ENCODE results near the gene RENBP.
A peak's percentile ranks its signal among the peaks of the same experiment; 100 is the strongest.

The RENBP gene

DNA sequence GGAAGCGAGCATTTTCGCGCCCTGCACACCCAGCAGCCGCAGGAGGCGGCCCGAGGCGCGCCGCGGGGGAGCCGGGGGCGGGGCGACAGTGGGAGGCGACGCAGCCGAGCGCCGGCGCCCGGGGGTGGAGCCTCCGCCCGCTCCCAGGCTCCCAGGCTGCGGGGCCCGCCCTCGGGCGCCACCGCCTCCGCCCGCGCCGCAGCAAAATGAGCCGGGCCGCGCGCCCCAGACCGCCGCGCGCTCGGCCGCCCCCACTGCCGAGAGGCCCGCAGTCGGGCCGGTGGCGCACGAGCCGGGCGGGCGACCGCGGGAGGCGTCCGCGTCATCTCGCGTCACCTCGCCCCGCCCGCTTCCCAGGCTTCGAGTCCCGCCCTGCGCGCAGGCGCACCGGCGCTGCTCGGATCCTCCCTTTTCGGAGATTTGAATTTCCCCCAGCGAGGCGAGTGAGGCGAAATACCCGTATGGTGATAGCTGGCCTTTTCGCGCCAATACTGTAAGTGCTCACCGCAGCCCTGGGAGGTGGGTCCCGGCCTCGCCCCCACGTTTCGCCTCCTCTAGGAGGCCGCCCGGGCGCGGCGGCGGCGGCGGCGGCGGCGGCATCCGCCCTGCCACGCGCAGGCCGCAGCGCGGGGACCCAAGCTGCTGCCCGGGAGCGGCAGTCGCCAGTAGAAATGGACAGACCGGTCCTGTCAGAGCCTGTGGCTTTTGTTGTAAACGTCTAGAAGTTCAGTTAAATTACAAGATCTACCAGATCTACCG lies 28.1 kb upstream of the RENBP start, which contains the start of gene TMEM187:
TSS of gene TMEM187 (plus strand) at position 387 of the 759 bp plus-strand sequence. CDS start 9,309 bp downstream, outside the sequence.
- Histone ChIP-seq H3K4me3 (replicated peaks; ENCODE audit: low read depth, low read length) (peak within 1 kb of the TSS; percentile 83), H3K27me3 (replicated peaks; ENCODE audit: control insufficient read depth, insufficient read depth, low read length) (no peaks in the 10 kb centered on the region), H3K36me3 (ENCODE audit: control insufficient read depth, insufficient read depth, low read length) (no peaks in the 10 kb centered on the region)
- TF ChIP-seq, protein P1, sequence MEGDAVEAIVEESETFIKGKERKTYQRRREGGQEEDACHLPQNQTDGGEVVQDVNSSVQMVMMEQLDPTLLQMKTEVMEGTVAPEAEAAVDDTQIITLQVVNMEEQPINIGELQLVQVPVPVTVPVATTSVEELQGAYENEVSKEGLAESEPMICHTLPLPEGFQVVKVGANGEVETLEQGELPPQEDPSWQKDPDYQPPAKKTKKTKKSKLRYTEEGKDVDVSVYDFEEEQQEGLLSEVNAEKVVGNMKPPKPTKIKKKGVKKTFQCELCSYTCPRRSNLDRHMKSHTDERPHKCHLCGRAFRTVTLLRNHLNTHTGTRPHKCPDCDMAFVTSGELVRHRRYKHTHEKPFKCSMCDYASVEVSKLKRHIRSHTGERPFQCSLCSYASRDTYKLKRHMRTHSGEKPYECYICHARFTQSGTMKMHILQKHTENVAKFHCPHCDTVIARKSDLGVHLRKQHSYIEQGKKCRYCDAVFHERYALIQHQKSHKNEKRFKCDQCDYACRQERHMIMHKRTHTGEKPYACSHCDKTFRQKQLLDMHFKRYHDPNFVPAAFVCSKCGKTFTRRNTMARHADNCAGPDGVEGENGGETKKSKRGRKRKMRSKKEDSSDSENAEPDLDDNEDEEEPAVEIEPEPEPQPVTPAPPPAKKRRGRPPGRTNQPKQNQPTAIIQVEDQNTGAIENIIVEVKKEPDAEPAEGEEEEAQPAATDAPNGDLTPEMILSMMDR (IDR thresholded peaks at IDR 0.05; ENCODE audit: insufficient read depth, low read length, poor library complexity, severe bottlenecking): no peak
- DNase-seq (ENCODE audit: extremely low read depth, insufficient read length): peak; percentile 96

DNA sequence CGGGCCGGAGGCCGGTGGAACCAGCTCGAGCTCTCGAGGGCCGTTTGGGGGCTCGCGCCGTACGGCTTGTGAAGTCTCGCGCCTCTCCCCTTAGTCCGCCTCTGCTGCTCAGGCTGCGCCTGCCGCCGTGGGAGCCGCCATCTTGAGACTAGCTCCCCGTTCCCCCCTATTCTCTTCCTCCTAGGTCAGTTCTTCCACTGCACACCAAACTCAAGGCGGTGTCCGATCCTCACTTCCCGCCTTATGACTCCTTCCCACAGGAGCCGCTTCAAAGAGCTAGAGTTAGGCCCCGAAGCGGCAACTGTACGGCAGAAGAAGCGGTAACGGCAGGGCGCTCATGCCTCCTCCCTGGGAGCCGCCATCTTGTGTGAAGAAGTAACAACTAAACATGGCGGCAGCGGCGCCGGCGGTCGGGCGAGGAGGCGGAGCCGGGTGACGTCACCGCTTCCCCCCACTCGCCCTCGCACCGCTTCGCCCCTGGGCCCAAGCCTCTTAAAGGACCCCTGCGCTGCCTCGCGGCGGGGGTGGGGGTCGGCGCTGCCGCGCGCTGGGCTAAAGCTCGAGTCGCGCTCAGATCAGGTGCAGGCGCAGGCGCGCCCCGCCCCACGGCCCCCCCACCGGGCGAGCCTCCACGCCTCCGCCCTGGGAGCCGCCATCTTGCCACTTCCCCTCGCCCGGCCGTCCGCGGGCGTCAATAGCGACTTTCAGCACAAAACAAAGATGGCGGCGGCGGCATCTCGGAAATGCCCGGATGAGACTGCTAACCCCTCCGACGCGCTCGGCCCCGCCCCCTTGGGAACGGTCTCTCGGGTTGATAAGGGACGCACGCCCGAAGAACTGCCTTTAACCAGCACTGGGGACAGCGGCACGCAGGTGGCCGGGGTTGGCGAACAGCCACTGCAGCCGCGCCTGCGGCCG lies 27.3 kb upstream of the RENBP start, which contains the start of gene HCFC1:
TSS of gene HCFC1 (minus strand) at position 369 of the 918 bp plus-strand sequence. CDS start 978 bp downstream, outside the sequence.
- H3K36me3 ChIP-seq (ENCODE audit: control insufficient read depth, insufficient read depth, low read length): no peaks in the 10 kb centered on the region
- no peaks in the 10 kb centered on the region for H3K27me3 ChIP-seq (replicated peaks; ENCODE audit: control insufficient read depth, insufficient read depth, low read length)
- TF ChIP-seq, protein P1 (IDR thresholded peaks at IDR 0.05; ENCODE audit: insufficient read depth, low read length, poor library complexity, severe bottlenecking): no peak
- H3K4me3 ChIP-seq (replicated peaks; ENCODE audit: low read depth, low read length): peak within 1 kb of the TSS; percentile 83
- DNase-seq (ENCODE audit: extremely low read depth, insufficient read length): peak; percentile 97

DNA sequence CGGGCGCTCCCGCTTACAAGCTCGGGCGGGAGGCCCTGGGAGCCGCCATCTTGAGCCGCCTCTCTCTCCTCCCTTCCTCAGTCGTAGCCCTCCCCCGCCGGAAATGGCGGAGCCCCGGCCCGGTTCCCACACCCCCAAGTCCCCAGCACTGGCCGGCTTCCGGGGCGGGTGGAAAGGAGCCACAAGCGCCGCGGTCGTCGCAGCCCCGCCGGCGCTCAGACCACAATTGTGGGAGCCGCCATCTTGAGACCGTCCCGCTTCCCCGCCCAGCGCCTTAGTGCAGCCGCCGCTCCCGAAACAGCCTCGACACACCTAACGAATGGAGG lies 26.6 kb upstream of the RENBP start:
- Histone ChIP-seq H3K36me3 (ENCODE audit: control insufficient read depth, insufficient read depth, low read length) (no peaks in the 10 kb centered on the region), H3K27me3 (replicated peaks; ENCODE audit: control insufficient read depth, insufficient read depth, low read length) (no peaks in the 10 kb centered on the region), H3K4me3 (replicated peaks; ENCODE audit: low read depth, low read length) (peak overlapping the region; percentile 83)
- peak; percentile 95 for DNase-seq (ENCODE audit: extremely low read depth, insufficient read length)
- TF ChIP-seq, protein P1 (IDR thresholded peaks at IDR 0.05; ENCODE audit: insufficient read depth, low read length, poor library complexity, severe bottlenecking): no peak

DNA sequence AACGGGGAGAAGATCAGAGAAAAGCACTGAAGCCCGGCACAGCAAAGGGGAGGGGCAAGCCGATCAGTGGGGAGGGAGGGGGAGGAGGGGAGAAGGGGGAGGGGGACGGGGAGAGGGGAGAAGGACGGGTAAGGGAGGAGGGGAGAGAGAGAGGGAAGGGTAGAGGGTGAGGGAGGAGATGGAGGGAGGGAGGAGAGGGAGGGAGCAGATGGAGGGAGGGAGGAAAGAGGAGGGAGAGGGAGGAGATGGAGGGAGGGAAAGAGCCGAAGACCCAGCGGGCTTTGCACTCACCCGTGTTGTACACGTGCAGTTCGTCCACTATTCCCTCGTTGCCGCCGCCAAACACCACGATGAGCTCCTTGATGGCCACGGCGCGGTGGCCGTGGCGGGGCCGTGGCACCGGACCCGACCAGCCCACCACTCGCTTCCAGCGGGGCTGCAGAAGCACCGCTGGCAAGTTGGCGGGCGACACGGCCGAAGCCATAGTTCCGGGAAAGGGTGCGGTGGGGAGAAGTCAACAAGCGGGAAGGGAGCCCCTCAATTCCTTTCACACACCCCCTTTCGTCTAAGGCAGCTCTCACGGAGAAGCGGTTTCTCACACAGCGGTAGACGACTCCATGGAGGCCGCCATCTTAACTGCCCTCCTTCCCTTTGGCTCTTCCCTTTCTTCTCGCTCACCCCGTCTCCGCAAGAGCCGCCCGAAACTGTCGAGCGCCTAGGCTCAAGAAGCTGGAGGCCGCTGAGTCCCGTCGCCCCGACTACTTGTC lies 26.1 kb upstream of the RENBP start:
- no peak for DNase-seq (ENCODE audit: extremely low read depth, insufficient read length)
- Histone ChIP-seq H3K4me3 (replicated peaks; ENCODE audit: low read depth, low read length) (peak overlapping the region; percentile 83), H3K27me3 (replicated peaks; ENCODE audit: control insufficient read depth, insufficient read depth, low read length) (no peaks in the 10 kb centered on the region), H3K36me3 (ENCODE audit: control insufficient read depth, insufficient read depth, low read length) (no peaks in the 10 kb centered on the region)
- TF ChIP-seq, protein P1 (IDR thresholded peaks at IDR 0.05; ENCODE audit: insufficient read depth, low read length, poor library complexity, severe bottlenecking): no peak

- DNase-seq (ENCODE audit: extremely low read depth, insufficient read length): no peak
- Histone ChIP-seq H3K4me3 (replicated peaks; ENCODE audit: low read depth, low read length) (peak overlapping the region; percentile 83), H3K36me3 (ENCODE audit: control insufficient read depth, insufficient read depth, low read length) (no peaks in the 10 kb centered on the region), H3K27me3 (replicated peaks; ENCODE audit: control insufficient read depth, insufficient read depth, low read length) (no peaks in the 10 kb centered on the region)
- TF ChIP-seq, protein P1 (IDR thresholded peaks at IDR 0.05; ENCODE audit: insufficient read depth, low read length, poor library complexity, severe bottlenecking): no peak
These were observed 25.5 kb upstream of the RENBP start for GRCh38 chrX:153969904-153970356.
